ENCODE results near the gene P2RY13.

Gene P2RY13

DNA sequence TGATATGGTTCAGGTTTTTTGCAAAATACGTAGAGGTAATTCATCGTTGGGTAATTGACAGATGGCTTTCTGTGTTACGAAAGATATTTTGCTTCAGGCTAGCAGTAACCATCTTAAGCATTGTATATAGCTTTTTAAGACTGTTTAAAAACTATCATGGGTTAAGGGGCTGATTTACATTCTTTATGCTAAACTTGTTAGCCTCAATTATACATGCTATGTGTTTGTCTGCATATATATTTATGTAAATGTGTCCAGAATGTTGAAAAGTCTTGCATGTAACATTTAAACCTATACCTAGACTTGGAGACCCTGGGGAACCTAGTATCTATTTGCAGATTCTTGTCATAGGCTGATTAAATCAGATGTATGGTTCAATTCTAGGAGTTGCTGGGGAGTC is 39.9 kb downstream of the P2RY13 start:
- DNase-seq = no peak

DNA sequence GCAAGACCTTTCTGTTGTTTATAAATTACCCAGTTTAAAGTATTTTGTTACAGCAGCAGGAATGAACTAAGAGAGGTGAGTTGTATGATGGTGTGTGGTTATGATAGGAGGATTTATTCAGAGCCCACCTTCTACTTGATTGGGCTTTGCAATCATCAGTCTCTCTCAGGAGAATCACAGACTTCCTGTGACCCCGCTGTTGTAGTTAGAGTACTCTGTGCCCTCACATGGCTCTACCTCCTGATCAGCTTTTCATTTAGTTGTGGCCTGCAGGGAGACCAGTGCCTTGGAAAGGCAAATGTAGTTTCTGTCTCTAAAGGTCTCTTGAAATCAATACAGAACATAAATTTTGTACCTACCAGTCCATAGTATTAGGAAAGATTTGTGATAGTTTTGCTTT is 43.4 kb downstream of the P2RY13 start:
- no peak for DNase-seq

DNA sequence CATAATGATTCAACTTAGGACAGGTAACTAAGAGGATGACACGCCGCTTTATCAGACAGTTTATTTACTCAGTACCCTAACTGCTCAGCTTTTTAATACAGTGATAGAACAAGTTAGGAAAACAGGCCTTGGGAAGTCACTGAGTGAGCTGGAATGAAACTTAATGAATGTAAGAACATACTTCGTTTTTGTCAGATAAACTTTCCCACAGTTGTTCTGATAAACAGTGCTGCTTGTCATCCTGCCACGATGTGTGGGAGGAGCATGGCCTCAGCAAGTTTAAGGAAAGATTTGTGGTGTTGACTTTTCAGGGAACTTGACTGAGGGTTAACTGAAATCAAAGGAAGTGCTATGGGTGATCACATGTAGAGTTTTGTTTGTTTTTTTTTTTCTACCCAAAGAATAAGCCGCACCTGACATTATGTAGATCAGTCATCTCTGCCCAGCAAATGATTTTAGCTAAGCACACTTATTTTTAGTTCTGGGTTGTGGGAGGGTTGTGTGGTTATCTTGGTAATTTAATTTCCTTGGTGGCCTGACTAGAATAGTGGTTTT is 45.4 kb downstream of the P2RY13 start:
- no peak for DNase-seq

DNA sequence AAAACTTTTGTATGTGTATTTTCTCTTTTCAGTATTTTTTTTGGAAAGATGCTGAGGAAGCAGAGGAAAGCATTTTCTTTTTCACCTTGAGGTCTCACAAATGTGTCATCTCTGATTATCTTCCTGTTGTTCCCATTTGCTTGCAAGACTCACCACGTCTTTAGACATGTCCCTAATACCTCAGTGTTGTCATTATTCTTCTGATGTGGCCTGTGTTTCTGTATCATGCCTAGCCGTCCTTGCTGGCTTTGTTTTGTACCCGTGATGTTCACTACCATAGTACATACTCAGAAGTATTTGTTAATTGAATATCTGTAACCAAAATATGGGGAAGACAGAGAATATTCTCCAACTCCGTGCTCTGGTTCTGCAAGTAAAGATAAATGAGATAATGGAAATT is 46.0 kb downstream of the P2RY13 start:
- no peak for DNase-seq

DNA sequence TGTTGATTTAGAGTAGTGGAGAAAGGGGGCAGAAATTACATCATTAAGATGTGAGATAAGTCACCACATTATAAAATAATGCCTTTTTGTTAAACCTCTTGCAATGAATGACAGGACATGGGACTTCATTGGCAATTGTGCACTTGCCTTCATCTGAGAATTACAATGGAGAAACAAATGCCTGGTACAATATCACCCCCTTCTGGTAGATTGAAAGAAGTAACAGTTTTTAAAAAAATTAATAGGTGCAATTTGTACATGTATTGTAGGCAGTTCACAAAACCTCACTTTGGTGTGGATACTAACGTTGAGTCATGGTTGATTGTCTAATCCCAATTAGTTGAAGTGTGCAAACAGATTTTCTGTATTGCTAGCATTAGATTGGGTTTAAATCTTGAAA is 46.4 kb downstream of the P2RY13 start:
- no peak for DNase-seq

DNA sequence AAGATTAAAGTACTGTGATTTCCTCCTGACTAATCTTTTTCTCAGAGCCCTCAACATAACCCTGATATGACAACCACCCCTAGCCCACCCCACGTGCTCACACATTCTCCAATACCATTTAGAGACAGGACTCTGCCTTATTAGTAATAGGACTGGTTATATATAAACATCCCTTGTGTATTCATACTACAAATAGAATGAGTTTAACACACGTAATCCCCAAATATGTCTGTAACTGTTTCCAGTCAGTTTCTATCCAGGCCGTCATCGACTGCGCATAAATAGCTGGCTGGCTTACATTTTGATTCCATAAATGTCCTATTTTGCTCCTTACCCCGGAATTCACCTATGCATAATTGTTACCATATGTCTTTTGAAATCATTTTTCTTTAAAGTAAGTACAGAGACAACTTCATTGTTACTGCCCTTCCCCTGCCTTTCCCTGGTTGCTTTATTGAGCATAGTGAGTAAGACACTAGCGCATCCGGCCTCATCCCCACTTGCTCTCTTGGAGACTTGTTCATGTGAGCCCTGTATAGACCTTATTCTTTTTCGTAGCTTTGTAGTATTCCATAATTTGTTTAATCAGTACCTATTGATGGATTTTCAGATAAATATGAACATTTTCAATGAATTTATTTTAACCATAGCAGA is 47.6 kb downstream of the P2RY13 start:
- no peak for DNase-seq

DNA sequence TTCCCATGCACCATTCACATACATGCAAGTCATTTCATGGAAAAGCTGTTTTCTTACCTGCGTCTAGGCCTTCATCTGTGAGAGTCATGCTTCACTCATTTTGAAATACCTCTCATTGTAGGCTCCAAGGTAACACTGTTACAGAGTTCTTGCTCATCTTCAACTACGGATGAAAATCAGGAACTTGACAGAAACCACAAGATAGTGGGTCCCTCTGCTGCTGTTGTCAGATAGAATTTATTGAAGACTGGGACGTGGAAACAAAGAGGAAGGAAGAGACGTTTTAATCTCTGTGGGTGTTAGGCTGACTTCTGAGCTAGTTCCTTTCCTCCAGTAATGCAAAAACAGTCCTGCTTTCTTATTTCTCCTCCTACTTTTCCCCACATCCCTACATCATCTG is 51.1 kb downstream of the P2RY13 start, which contains the start of gene P2RY14:
TSS of gene P2RY14 (minus strand) at position 313 of the 400 bp plus-strand sequence. CDS start 64,226 bp downstream, outside the sequence.
- DNase-seq = no peak

DNA sequence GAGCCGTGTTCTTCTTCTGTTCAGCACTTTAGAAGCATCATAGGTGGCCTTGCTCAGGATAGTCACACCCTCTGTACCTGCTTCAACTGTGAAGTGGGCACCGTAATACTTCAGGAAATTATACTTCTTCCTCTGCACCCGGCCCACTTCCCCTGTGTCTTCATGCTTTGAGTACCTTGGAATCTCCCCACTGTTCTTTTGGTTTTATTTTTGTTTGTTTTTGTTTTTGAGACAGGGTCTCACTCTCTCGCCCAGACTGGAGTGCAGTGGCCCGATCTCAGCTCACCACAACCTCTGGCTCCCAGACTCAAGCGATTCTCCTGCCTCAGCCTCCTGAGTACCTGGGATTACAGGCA is 52.7 kb downstream of the P2RY13 start:
- DNase-seq = no peak
